HG02642 (cell line): ENCODE results near the gene MYO3B.

Experiments
- ATAC-seq: cut with Tn5 transposase; IDR thresholded peaks from one replicate; pipeline ENCODE4 v1.9.1; 2021; ENCODE audit warnings: mild to moderate bottlenecking; ENCODE audit not compliant: unreplicated experiment, poor library complexity

Gene MYO3B

DNA sequence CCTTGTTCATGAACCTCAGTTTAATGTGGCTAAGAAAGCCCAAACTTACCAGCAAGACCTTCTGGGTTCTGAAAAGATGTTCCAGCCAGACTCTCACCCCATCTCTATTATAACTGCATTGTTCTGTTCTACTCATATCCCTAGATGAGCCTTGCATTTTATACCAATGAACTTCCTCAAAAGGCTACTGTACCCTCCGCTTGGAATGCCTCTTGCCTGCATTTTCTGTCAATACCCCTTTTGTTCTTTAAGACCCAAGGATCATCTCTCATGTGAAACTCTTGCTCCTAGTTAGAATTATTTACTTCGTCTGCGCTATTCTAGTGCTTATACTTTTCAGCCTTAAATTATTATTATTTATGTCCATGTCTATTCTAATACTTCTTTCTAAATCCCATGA is 181.5 kb downstream of the MYO3B start:
- no peak for ATAC-seq

DNA sequence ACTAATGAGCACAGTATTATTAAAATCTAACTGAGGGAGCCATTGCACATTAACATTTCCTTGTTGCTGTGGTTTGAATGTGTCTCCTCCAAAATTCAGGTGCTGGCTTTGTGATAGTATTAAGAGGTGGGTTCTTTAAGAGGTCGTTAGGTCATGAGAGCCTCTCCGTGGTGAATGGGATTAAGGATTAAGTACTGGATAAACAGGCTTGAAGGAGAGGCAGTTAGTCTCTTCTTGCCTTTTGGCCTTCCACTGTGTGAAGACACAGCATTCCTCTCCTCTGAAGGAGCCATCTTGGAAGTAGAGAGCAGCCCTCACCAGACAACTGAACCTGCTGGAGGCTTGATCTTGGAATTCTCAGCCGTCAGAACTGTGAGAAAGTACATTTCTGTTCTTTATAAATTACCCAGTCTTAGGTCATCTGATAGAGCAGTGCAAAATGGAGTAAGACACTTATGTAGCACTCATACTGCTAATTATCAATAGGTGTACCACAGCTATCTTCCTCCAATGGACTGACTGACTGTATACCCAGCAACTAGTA is 182.7 kb downstream of the MYO3B start:
- no peak for ATAC-seq

DNA sequence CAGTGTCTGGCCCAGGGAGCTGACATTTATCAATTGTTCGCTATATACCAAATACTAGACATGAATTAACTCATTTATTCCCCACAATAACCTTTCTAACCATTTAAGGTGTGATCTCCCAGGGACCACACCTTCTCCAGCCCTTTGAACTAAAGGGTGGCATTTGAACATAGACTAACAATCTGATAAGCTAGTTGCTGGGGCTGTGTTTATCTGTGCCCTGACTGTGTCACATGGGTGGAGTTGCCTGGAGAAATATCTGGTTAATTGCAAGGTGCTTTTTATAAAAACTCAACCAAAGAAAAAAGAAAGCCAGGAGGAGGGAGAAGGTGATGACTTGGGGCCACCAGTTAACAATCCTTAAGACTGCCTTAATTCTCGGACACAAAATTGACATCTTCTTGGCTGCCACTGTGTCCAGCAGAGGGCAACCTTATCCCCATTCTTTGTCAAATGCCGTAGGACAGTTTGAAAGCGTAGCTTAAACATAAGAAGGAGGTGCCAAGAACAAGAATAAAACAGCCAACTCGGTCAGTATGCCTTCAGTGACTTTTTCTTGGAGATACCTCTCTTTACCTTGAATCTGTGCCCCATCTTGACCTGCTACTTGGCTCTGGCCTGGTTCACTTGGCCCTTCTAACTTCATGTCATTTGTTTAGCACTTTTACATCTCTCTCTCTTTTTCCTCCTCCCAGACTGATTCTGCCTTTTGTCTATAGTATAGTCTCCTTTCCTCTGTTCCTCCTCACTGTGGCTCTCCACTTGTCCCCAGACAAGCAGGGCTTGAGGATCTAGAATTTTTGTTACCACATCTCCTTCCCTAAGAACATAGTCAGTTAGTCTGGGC is 183.4 kb downstream of the MYO3B start:
- peak; percentile 70 for ATAC-seq

GRCh38 chr2:170362313-170362870 is 184.4 kb downstream of the MYO3B start:
- no peak for ATAC-seq

DNA sequence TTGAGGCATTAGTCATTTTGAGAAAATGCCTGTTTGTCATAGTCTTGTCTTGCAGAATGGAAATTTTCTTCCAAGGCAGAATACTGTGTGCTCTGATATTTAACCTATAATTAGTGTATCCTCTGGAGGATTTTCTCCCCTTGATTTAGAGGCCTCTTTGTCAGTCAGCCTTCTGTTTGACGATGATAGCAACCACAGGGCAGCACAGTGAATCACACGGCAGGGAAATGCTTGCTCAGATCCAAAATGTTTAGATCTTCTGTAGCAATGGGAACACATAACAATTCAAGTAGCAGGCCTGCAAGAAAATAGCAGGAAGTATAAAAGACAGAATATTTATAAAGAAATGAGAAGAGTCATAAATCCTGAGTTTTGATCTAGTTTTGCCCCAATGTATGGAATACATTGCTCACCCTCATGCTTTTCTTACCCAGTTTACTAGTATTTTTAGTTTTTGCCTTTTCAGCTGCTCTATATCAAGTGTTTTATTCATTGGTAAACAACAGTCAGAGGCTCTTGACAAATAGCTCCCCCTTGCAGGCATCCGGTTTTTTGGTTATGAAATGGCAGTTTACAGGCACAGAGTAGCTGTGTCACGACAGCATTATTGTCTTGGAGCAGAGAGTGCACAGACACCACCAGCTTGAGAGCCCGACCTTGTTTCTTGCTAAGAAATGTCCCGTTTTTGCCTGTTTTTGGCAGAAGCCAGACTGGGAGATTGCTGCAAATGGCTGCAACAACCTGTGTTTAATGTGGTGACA is 185.1 kb downstream of the MYO3B start:
- ATAC-seq = no peak

GRCh38 chr2:170365003-170365402 is 187.1 kb downstream of the MYO3B start:
- ATAC-seq = no peak

DNA sequence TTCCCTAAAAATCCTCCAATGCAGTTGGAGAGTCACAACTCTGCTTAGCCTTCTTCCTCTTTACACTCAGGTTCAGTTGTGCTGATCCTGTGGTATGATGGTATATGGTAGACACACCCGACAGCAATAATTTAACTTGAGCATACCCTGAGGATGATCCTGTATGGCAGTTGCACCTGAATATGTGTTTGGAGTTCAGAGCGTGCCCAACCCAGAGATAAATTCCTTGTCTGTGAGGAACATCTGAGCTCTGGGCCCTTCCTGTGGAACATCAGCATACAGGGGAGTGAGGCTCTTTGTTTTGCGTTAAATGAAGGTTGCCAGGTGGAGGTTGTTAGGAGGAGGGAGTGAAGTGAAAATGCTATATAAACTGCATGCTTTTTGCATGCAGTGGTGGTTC is 187.7 kb downstream of the MYO3B start:
- ATAC-seq = no peak

- ATAC-seq = no peak
Observed at GRCh38 chr2:170368370-170368769, 190.4 kb downstream of the MYO3B start.

- no peak for ATAC-seq
Observed at GRCh38 chr2:170369228-170369627, 191.3 kb downstream of the MYO3B start.

GRCh38 chr2:170369894-170370293 is 191.9 kb downstream of the MYO3B start:
- no peak for ATAC-seq

DNA sequence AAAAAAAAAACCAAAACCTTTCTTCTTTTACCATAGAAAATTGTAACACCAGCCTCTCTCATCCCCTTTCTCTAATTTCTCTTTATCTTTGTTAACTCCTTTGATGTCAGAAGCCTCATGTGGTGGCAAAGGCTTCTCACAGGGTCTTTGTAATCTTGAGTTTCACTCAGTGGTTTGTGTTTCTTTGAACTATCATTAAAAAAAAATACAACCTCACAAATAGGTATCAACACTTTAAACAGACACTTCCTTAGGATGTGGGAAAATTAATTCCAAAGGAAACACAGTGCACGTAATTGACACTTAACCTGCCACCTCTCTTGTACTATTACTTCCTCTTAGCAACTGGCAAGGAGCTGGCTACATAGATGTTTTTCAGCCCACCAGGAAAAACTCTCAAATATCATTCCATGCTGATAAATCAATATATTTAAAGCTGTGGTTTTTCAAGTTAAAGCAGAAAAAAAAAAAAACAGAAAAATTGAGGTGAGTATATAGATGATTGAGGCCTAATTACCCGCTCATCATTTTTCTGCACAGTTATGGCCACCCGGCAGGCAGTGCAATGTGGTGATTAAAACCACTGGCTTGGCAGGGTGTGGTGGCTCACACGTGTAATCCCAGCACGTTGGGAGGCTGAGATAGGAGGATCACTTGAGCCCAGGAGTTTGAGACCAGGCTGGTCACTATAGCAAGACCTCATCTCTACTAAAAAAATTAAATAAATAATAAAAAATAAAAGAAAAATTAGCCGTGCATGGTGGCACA is 193.5 kb downstream of the MYO3B start:
- ATAC-seq = no peak

- no peak for ATAC-seq
Observed at GRCh38 chr2:170375192-170375591, 197.2 kb downstream of the MYO3B start.

DNA sequence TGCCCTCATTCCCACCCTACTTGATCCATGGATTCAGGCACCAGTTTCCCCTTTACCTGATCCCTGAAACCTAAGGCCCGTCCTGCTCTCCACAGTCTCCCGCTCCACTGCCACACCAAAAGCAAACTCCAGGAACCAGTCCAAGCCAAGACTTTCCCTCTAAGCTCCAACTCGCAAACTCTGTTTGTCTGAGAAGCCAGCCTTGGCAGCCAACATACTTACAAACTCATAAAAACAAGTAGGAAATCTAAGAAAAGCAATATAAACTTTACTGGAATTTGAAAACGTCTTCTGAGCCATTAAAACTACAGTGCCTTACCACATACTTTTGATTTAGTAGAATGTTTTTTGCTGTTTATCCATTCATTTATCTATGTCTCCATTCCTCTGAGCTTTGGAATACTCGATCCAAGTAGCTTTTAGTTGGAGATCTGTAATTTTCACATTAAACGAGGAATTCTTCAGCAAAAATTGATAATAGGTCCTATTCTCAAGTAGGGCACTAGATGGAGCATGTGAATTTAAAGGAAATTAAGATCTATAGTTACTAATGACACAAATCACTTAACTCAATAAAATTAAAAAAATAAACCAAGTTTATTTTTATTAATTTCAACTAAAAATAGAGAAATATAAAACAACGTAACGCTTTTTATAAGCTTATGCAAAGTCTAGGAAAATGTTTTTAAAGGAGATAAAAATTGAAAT is 199.7 kb downstream of the MYO3B start:
- ATAC-seq = no peak

DNA sequence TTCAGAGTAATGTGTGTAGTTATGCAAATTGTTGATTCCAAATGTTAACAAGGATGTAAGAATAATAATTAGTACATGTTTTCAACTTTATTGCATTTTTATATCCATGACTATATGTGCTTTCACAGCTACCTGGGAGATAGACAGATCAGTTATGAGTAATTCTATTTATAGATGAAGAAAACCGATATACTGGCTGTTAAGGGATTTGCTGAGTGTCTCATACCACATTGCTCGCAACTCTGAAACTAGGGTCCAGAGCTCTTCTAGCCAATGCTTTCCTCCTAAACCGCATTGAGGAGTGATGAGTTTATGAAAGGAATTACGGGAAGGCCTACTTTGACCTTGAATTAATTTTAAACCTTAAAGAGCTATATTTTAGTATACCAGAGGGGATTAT is 202.3 kb downstream of the MYO3B start:
- ATAC-seq = no peak

DNA sequence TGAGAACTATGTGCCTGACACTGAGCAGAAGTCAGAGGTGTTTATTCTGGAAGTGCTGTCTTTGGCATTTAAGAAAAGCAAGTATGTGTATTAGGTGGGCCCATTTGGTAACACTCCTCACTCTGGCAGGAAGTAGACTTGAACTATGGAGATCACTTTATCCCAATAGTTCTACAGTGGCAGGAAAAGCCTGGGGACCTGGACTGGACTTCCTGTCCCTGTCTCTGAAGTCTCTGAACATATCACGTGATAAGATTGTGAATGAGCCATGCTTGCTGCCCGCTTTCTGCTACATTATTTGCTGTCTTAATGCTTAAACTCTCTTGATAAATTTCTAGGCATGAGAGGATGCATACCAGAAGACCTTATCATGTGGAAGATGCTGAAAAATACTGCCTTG is 203.7 kb downstream of the MYO3B start:
- no peak for ATAC-seq

GRCh38 chr2:170386554-170386953 is 208.6 kb downstream of the MYO3B start:
- ATAC-seq = no peak

DNA sequence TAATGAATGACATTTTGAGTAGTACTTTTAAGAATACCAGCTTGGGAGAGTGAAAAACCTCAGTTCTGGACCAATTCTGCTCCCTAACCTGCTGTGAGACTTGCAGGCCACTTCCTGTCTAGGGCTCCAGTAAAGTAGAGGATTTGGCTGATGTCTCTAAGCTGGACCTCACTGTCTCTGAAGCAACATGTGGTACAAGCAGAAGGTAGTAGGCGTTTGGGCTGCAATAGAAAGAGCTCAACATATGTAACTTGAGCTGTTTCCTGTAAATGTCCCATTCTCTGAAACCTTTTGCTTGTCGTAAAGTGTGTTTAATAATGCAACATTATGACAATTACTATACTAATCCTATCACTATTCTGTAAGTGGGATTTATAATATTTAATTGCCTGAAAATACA is 213.1 kb downstream of the MYO3B start:
- no peak for ATAC-seq

- no peak for ATAC-seq
Observed at GRCh38 chr2:170391697-170392096, 213.8 kb downstream of the MYO3B start.

- no peak for ATAC-seq
Observed at GRCh38 chr2:170393861-170394498, 216.0 kb downstream of the MYO3B start.
